HUDEP-2 (cell line): ENCODE measurements around the gene ABL1.

Experiments used
- DNase-seq, 76 experiments: peaks; one replicate each; lab custom pipeline; 2025; ENCODE audit not compliant: unreplicated experiment in 76 of 76; lab: John Stamatoyannopoulos, UW

ABL1 gene

DNA sequence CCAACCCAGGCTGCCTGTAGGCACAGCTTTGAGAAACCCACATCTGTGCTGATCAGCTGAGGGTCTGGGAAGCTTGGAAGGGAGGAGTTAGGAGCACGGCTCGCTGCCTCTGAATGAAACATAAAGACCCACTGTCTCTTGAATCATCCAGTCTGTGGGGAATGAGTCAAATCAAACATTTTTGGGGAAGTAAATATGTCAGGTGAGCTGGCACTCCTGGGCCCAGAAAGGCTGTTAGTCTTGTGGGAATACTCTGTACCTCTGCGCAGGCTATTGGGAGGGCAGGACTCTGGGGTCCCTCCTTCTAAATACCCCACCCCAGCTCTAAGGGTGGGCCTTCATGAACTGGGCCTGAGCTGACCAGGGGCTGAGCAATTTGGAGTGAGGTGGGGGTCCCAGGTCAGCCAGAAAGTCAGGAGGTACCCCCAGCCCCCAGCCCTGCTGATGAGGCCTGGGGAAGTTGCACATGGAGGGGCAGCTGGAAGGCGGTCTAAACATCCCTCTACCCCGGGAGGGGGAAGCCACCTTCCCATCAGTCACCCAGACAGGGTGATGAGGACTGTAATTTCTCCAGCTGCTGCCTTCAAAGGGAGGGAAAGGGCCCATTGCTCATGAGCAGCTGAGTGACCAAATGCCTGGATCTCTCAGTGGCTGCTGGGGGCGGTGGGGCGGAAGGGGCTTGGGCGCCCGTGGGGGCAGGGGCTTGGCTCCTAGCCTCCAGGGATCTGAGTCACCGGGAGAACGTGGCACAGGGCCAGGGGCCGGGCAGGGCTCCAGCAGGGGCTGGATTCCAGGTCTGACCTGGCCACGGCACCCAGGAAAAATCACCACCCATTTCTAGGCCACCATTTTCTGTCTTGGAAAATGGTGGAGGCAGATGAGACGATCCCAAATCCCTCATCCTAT lies 93.2 kb downstream of the ABL1 start:
- DNase-seq = no peak

DNA sequence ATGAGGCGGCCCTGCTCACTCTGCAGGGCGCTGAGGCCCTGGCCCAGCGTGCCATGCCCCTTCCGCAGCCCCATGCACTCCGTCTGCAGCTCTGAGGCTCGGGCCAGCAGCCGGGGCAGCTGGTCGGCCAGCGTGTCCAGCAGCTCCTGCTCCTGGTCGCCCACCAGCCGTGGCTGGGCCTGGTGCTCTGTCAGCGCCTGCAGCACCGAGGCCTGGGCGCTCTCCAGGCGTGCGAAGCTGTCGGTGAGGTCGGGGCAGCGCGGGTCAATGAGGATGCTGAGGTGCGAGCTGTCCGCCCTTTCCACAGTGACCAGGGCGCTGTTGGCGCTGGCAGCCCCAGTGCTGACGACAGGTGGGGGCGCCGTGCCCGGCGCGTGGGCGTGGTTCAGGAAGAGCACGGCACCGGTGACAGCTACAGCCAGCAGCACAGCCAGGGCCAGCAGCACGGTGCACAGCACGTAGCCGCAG lies 94.6 kb downstream of the ABL1 start:
- DNase-seq = no peak

DNA sequence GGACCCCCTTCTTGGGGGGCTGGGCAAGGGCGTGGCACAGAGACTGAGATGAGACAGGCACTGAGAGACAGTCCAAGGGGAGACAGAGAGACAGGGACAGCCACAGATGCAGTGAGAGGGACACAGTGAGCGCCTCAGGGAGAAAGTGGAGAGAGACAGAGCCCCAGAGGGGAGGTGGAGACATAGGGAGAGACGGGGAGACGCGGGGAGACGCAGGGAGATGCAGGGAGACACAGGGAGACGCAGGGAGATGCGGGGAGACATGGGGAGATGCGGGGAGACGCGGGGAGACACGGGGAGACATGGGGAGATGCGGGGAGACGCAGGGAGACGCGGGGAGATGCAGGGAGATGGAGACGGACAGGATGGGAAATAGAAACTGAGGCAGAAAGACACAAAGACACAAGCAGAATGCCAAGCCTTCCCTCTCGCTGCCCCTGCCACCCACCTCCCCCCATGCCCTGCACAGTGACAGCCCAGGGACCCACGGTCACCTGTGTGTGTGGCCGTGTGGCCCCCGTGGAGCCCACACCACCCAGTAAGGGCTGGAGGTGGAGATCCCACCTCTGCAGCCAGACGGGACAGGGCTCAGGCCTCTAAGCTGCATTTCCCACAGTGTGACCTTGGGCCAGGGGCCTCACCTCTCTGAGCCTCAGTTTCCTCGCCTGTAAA lies 95.2 kb downstream of the ABL1 start:
- DNase-seq = no peak

DNA sequence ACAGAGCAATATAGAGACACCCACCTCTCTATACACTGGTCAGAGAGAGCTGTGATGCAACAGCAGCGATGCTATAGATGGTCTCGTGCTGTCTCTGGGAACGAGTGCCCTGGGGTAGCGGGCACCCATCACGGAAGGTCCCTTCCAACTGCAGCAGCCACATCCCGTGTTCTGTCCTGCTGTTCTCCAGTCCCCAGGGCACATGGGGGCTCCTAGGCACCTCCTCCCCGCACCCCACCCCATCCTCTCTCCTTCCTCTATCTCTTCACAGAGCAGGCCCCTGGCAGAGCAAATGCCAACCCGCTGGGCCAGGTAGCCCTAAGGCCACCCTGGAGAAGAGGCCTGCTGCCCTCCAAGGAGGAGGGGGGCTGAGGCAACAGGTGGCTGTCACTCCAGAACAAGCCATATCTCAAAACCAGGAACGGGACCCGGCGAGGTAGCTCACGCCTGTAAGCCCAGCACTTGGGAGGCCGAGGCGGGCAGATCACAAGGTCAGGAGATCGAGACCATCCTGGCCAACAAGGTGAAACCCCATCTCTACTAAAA lies 95.8 kb downstream of the ABL1 start:
- DNase-seq = no peak

DNA sequence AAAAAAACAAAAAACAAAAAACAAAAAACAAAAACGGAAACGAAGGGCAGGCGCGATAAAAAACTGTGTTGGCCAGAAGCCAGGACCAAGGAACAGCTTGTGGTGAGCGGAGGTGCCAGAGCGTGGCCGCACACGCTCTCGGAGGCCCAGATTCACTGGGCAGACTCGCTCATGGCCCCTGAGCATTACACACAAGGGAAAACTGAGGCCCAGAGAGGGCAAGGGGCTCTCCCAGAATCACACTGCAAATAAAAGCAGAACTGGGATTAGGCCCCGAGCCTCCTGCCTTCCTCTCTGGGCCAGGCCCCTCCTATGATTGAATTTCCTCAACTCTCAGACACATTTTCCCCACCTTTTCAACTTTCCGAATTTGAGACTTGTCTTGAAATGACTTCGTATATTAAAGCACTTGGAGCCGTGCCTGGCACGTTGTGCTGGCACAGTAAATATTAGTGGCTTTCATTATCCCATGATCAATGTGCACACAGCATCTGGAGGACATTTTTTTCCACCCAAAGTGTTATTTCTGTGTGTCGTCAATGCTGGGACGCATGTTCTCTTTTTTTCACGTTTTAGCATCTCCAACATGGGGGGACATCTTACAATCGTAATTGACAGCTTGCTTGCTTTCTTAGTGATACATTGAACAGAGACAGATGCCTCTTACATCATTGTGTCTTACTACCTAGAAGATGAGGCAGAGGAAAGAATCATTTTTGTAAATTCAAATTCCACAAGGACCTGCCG lies 96.6 kb downstream of the ABL1 start:
- DNase-seq = no peak

DNA sequence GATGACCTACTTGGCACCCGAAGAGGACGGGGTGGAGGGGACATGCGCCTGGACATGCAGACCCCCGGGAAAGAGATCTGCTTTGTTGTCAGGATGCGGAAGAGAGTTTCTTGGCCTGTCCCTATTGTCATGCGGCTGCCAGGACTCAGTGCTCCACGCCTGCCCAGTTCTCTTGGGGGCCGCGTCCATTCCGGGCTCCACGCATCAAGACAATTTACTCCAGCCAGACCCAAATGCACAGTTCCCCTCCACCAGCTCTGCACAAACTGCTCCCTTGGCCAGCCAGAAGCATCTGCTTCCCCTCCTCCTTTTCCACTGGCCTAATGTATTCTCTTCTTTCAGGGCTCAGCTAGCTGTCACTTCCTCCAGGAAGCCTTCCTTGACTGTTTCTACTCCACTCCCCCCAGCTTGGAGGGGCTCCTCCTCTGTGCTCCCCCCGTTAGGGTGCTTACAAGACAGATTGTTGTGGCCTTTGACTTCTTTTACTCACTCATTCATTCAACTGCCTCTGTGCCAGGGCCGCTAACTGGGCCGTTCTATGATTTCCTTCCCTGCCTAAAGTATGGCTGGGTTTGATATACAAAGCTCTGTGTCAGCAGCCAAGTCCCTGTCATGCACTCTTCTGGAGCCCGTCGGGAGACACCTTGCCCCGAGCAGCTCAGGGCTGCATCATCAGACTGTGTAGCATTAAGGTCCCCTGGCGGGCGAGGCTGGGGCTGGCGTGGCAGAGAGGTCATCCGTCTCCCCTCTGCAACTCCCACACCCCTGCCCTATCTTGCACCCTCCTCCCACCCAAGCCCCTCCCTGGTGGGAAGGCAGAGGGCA lies 97.4 kb downstream of the ABL1 start:
- peak in 1 of 76 experiments; percentile 4 for DNase-seq

DNA sequence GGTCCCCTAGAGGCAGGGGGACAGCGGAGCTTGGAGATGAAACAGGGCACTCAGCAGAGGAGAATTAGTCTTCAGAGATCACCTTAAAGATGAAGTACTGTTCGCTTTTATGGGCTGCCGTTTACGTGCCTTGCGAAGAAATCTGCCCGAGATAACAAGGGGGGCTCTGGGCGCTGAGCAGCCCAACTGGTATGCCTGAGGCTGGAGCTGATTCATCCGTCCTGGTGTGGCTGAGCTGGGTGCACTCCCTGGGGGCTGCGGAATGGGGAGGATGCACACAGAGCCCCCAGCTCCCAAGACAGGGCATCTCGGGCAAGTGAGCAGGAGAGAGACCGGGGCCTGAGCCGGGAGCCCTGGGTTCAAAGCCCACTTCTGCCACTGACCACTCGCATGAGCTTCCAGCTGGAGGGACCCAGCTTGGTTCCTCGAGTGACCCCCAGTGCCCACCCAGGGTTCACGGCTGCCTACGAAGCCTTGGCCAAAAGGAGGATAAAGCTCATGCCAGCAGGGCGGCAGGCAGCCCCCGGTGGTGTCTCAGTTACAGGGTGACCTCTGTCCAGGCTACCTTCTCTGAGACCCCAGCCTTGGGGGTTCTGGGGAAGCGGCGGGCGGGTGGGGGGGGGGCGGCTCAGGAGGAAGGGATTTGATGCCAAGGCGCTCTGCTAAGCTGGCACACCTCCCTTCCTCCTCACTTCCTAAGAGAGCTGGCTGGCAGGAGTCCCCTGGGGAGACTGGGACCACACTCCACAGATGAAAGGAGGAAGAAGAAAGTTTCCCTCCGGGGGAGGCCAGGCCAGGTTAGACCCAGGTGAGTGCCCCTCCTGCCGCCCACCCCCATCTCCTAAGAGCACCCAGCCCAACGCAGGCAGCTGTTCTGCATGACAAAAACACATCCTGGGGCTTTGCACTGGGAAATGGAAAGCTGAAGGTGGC lies 98.3 kb downstream of the ABL1 start:
- no peak for DNase-seq

DNA sequence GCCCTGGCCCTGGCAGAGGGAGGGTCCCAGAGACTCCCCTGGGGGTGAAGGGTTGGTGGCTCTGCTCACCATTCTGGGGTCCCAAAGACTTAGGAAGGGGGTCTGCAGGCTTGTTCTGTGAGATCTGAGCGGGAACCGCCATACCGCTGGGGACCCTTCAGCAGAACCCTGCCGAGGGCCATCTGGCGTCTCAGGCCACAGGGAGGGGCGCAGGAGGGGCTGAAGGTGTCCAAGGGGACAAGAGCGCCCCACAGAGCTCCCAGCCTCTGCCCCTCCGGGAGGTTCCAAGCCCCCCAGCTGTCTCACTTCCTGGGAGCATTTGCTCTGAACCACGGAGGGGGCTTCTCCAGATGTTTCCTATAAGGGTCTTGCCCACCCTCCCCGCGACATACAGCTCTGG lies 99.2 kb downstream of the ABL1 start:
- DNase-seq = no peak

DNA sequence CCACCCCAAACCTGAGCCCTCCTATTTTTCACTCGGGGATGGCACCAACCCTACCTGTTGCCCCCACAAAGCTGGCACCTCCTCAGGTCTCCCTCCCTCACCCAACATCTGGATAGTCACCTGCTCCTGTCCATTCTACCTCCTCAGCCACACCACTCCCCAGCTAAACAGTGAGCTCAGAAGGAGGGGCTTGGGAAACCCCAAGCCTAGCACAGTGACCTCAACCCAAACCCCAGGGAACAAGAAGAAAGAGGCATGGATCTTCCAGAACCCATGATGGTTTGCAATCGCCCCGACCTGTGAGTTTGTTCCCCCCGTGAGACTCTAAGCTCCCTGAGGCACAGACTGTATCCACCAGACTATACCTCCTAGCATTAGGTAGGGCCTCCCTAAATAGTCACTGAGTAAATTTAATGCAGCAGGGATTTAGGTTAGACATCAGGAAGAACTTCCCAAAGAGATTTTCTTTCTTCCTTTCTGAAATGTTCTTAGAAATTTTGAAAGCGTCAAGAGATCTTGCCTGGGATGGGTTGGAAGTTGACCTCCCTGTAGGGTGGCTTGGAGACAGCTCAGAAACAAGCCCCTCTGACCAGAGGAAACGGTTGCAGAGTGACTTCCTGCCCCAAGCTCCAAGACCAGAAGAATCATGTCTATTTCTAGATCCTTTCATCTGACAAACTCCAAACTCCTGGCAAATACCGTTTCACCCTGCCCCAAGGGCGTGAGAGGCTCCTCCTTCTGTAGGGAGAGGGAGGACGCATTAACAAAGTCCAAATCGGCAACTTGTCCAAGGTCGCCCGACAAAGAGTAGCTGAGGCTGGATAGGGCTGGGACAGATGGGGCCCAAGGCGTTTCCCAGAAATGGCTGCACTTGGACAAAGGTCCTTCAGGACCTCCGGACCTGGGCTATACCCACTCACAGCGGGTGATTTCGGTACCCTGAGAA lies 99.9 kb downstream of the ABL1 start:
- no peak for DNase-seq

DNA sequence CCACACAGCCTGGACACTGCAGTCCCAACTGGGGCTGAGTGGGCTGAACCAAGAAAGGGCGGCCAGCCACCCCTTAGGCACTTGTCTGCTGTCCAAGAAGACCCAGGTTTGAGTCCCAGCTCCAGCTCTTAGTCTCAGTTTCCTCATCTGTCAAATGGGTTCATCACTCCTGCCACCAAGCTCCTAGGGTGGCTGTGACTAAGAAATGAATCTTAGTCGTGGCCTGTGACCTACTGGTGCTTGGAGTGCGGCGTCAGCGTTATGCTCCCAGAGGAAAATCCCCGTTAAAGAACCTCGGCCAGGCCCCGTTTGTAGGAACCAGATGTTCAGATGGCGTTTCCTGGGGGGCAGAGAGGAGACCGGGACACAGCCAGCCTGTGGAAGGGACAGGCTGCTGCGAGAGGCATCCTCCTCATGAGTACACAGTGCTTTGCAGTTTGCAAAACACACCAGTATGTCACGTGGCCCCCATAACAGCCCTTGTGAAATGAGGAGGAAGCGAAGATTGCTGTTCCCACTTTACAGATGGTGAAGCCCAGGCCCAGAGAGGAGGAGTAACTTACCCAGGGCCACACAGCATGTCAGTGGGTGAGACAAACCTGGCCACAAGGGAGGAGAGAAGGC lies 100.7 kb downstream of the ABL1 start:
- no peak for DNase-seq

DNA sequence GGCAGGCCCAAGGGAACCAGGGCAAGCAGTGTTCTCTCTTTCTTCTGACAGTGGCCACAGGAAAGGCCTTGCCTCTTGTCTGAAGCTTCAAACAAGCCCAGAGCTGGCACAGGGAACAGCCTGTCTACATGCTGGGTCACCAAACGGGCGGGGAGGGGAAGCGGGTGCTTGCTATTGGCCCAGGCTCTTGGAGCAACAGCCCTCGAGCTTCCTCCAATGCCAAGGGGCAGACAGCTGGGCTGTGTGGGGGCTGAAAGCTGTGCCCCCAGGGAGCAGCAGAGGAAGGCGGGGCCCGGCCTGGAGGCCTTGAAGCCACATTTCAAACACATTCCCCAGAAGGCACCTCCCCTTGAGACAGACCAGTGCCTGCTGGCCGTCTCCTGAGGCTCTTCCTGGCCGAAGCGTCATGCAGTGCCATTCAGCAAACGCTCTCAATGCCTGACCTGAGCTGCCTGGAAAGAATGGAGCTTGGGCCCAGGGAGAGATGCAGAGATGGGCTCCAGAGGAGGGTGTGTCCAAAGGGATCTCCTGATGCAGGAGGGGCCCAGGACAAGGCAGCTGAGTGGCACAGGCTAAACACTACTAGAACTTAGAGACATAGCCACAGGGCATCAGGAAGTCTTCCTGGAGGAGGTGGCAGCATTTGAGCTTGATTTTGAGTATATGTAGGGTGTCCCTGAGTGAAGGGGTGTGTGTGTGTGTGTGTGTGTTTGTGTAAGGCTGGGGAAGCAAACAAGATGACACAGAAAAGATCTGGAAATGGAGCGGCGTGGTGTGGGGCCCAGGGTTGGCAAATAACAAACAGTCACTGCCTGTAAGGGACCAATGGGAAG lies 101.4 kb downstream of the ABL1 start:
- DNase-seq = peak in 2 of 76 experiments; percentile 4 to 5
